Heart right ventricle (tissue), 16 donors: Measurements from ENCODE around the gene CTTNBP2. TPM values are rescaled to one million over a fixed set of nuclear protein-coding genes. Genes with fewer than 3 reads are reported as not detected.

Experiments
- ATAC-seq, 8 donors: fragments of 200-7000 bp; cut with Tn5 transposase; one replicate each; pipeline ENCODE4 v1.9.1; 2020; ENCODE audit warnings: mild to moderate bottlenecking in 8 of 8, moderate library complexity in 8 of 8, moderate number of reproducible peaks in 1 of 8
- DNase-seq, 2 donors: peaks; one replicate each; pipeline ENCODE4 v3.0.0-alpha.2; 2020
- H3K27ac ChIP-seq, 10 donors: fragments of 200-600 bp; sonication (generic) in 2 of 10; one replicate each; pipeline versions ENCODE4 v1.5.0 to v1.8.0; 2020 to 2022; ENCODE audit warnings: mild to moderate bottlenecking in 3 of 10
- H3K27me3 ChIP-seq, 7 donors: fragments of 200-600 bp; one replicate each; pipeline ENCODE4 v1.8.0; 2021 to 2022; ENCODE audit warnings: mild to moderate bottlenecking in 2 of 7
- H3K36me3 ChIP-seq, 9 donors: fragments of 200-600 bp; sonication (generic) in 1 of 9; one replicate each; pipeline versions ENCODE4 v1.5.0 to v1.8.0; 2020 to 2022; ENCODE audit warnings: mild to moderate bottlenecking in 2 of 9
- H3K4me1 ChIP-seq, 9 donors: fragments of 200-600 bp; sonication (generic) in 1 of 9; one replicate each; pipeline versions ENCODE4 v1.5.0 to v1.8.0; 2020 to 2022; ENCODE audit warnings: mild to moderate bottlenecking in 4 of 9
- H3K4me3 ChIP-seq, 10 donors: fragments of 200-600 bp; sonication (generic) in 2 of 10; one replicate each; pipeline versions ENCODE4 v1.5.0 to v1.8.0; 2020 to 2022; ENCODE audit warnings: mild to moderate bottlenecking in 7 of 10, moderate library complexity in 2 of 10
- H3K9me3 ChIP-seq, 11 donors: fragments of 200-600 bp in 10 of 11; sonication (generic) in 2 of 11; one replicate each; pipeline versions ENCODE4 v1.5.0 to v1.8.0; 2013 to 2022; ENCODE audit warnings: mild to moderate bottlenecking in 2 of 11, control low read depth in 1 of 11, moderate library complexity in 1 of 11
- CTCF ChIP-seq, 9 donors: fragments of 200-600 bp; sonication (generic) in 2 of 9; IDR thresholded peaks; one replicate each; pipeline versions ENCODE4 v1.5.0 to v1.8.0; 2021 to 2022; ENCODE audit warnings: antibody characterized with exemption in 9 of 9, mild to moderate bottlenecking in 5 of 9, moderate library complexity in 1 of 9
- WGBS, 2 donors: extraction: QIAGEN DNeasy Blood & Tissue Kit; methylation state at CpG; one replicate each; pipeline ENCODE4 v1.1.7; 2013; ENCODE audit warnings: inconsistent platforms in 1 of 2; 5-methylcytosine and 5-hydroxymethylcytosine counted together
- intact Hi-C, 10 donors: fragments of 100-400 bp; cut with DNase I; formaldehyde crosslinking; loops; one replicate each; pipeline versions ENCODE4 v1.11.1 to v1.14.2; 2022
- polyA plus RNA-seq, 2 donors: library from polyadenylated mRNA; stranded (reverse); fragments of 200-250 nt; gene quantifications; one replicate each; pipeline ENCODE4 v1.2.3, GENCODE V29; 2013
- total RNA-seq, 10 donors: library from RNA; stranded (reverse); fragmentation: NEBNext Ultra II Directional in 3 of 10; extraction: Animal tissue kit (Norgen Biotek cat#: 25700) in 3 of 10; gene quantifications; one replicate each; pipeline versions ENCODE4 v1.2.1 to v1.2.4, GENCODE V29; 2021 to 2023
- donor health status: Arrhythmogenic right ventricular cardiomyopathy.
- donor health status: ischemic (EF 13 %, LVEDD 7.1; RV severe dilation, severe dysfunction).
- donor health status: healthy with polysubstance abuse.
- donor health status: DM: no; HTN: yes; CAD: no.
- donor health status: DM: no; HTN: no; CAD: no.
- donor health status: ischemic (EF 25% LVEDD 6.9; RV normal size, moderate dysfunction).
- donor health status: ischemic (EF 25% LVEDD 5.7; RV mildly dilated, moderate dysfunction).
- donor health status: healthy.
- donor health status: DM: yes; HTN: yes; CAD: no.
- donor health status: Ischemic cardiomyopathy.
- donor health status: ischemic (EF 35%, LVEDD 5.7; RV mildly dilated, moderate dysfunction).
- donor health status: nonischemic (EF 11% LVEDD 7.7; RV severe dilation, severe dysfunction).
- donor health status: DM: yes; HTN: yes; CAD: no.
- donor health status: PGD.
- donor health status: ischemic (EF 29% LVEDD 5.4; RV normal size, mild dysfunction).
- donor health status: nonischemic (EF 23%, LVEDD 6.1; RV moderate dilation, normal function).

The CTTNBP2 gene
- total and polyA plus RNA-seq, 12 donors, result 0.41 to 2.0 (median 0.97) TPM

DNA sequence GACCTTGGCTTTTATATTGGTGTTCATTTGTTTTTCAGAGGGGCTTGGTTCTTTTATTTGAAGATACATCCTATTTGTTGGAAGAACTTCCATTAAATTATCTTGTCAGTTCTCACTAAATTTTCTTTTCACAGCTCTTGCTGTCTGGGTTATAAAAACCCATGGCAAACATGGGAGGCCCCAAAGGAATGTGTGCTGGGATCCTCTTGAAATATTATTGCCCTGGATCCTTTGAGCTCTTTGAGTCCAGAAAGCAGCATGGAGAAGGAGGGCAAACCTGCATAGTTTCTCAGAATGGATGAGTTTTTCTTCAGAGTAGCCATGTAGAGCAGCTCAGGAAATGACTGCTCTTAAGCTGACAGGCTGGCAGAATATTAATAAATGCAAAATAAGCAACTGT is 187.4 kb downstream of the CTTNBP2 start:
- peaks cover 0 to 20% (median 0%) of the 10 kb centered on the region in 7 donors for H3K27me3 ChIP-seq
- no peaks in the 10 kb centered on the region for H3K4me1 ChIP-seq
- no peak overlapping the region for H3K4me3 ChIP-seq
- H3K9me3 ChIP-seq, result no peaks in the 10 kb centered on the region
- H3K36me3 ChIP-seq, result no peaks in the 10 kb centered on the region
- no peak overlapping the region for H3K27ac ChIP-seq
- DNase-seq (no peak), ATAC-seq (no peak)
- TF ChIP-seq CTCF (IDR thresholded peaks at IDR 0.05), result no peak
- intact Hi-C loops, result no loop called here

- no peaks in the 10 kb centered on the region for H3K36me3 ChIP-seq
- WGBS, 2 donors, result 80 to 83% methylated on average over 8 of the region's 8 CpGs
- no peaks in the 10 kb centered on the region for H3K4me1 ChIP-seq
- ATAC-seq, result no peak
- no peaks in the 10 kb centered on the region for H3K9me3 ChIP-seq
- no peak overlapping the region for H3K27ac ChIP-seq
- H3K27me3 ChIP-seq, result peaks cover 0 to 21% (median 0%) of the 10 kb centered on the region in 7 donors
- no peak for DNase-seq
- no peak overlapping the region for H3K4me3 ChIP-seq
- intact Hi-C loops, result no loop called here
- TF ChIP-seq CTCF (IDR thresholded peaks at IDR 0.05), result no peak
These were observed 189.6 kb downstream of the CTTNBP2 start for GRCh38 chr7:117683430-117684175.

DNA sequence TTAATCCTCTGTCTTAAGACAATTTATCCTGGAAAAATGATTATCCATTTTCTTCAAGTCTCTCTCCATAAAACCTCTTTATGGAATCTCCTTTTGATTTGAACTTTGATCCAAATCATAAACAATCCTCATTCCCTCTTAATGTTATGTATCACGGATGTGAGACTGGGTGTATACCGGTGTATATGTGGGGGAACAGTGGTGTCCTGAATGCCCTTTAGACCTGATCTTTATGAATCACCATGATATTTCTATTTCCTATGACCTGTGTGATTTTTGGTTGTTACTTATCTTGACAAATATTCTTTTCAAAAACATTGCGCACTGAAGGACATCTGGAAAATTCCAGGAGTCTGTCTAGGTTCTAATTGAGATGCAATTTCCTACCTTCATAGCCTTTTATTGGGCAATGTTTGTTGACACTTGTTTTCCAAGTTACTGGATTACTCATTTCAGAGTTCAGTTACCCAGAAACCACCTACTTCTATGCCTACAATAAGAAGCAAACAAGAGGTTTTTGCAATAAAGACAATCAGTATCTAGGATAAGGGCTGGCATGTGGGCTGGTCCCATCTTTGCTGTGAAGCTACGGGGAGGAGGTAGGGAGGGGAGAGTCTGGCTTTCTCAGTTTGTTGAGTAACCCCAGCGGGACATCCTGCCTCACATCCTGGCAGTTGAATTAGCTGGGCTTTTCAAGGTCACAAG is 190.4 kb downstream of the CTTNBP2 start:
- H3K4me3 ChIP-seq, result no peak overlapping the region
- TF ChIP-seq CTCF (IDR thresholded peaks at IDR 0.05), result no peak
- ATAC-seq (no peak), DNase-seq (no peak)
- no peaks in the 10 kb centered on the region for H3K4me1 ChIP-seq
- H3K9me3 ChIP-seq, result no peaks in the 10 kb centered on the region
- no peaks in the 10 kb centered on the region for H3K36me3 ChIP-seq
- H3K27ac ChIP-seq, result no peak overlapping the region
- peaks cover 0 to 21% (median 2%) of the 10 kb centered on the region in 7 donors for H3K27me3 ChIP-seq
- intact Hi-C loops, result no loop called here
- 68 to 75% methylated on average over 5 of the region's 5 CpGs for WGBS, 2 donors

- intact Hi-C loops, result loop anchor here in 1 of 10 donors (10.0 kb wide), 1 partner anchor 194 kb away; the partner anchor contains the start of gene CFTR
- no peaks in the 10 kb centered on the region for H3K9me3 ChIP-seq
- peaks cover 0 to 21% (median 3%) of the 10 kb centered on the region in 7 donors for H3K27me3 ChIP-seq
- no peaks in the 10 kb centered on the region for H3K36me3 ChIP-seq
- no peak for DNase-seq
- 71 to 83% methylated on average over 3 of the region's 3 CpGs for WGBS, 2 donors
- TF ChIP-seq CTCF (IDR thresholded peaks at IDR 0.05), result no peak
- ATAC-seq, result no peak
- H3K27ac ChIP-seq, result no peak overlapping the region
- H3K4me3 ChIP-seq, result no peak overlapping the region
- no peaks in the 10 kb centered on the region for H3K4me1 ChIP-seq
These were observed 194.1 kb downstream of the CTTNBP2 start for GRCh38 chr7:117679120-117679519.
